GM12872 (cell line): ENCODE measurements around the gene CELF1.

Experiments
- CTCF ChIP-seq: IDR thresholded peaks from 3 replicates; pipeline ENCODE4 v1.5.1; 2011; ENCODE audit warnings: low read depth, mild to moderate bottlenecking, low read length, moderate library complexity; ENCODE audit not compliant: insufficient read depth

CELF1 gene

GRCh38 chr11:47477753-47478152 is 75.2 kb downstream of the CELF1 start:
- no peak for TF ChIP-seq CTCF

- TF ChIP-seq CTCF, result no peak
Measured at GRCh38 chr11:47477323-47477722, 75.6 kb downstream of the CELF1 start.

GRCh38 chr11:47470671-47471070 is 82.3 kb downstream of the CELF1 start:
- TF ChIP-seq CTCF, result no peak

- no peak for TF ChIP-seq CTCF
Measured at GRCh38 chr11:47469361-47470179, 83.4 kb downstream of the CELF1 start.

GRCh38 chr11:47468598-47469214 is 84.2 kb downstream of the CELF1 start:
- TF ChIP-seq CTCF, result no peak

- TF ChIP-seq CTCF, result no peak
Measured at GRCh38 chr11:47467357-47467756, 85.6 kb downstream of the CELF1 start.

GRCh38 chr11:47466701-47467250 is 86.2 kb downstream of the CELF1 start:
- TF ChIP-seq CTCF, result no peak
